ENCODE measurements around the gene MARF1. TPM values are rescaled to one million over a fixed set of nuclear protein-coding genes. Genes with fewer than 3 reads are reported as not detected.

MARF1 gene
- total RNA-seq, 1 donor from 2014 or later, result 70.5 TPM

GRCh38 chr16:15585956-15586355 is 57.0 kb downstream of the MARF1 start:
- no peak overlapping the region for H3K27ac Mint-ChIP-seq (ENCODE audit: unreplicated experiment)
- H3K4me3 Mint-ChIP-seq (ENCODE audit: unreplicated experiment), result no peak overlapping the region
- H3K4me1 Mint-ChIP-seq (ENCODE audit: low read depth, unreplicated experiment), result no peaks in the 10 kb centered on the region
- peaks cover 41% of the 10 kb centered on the region for H3K36me3 Mint-ChIP-seq (ENCODE audit: unreplicated experiment)
- H3K27me3 Mint-ChIP-seq (ENCODE audit: unreplicated experiment), result peaks cover 3% of the 10 kb centered on the region
- no peak for TF ChIP-seq CTCF (IDR thresholded peaks at IDR 0.05; ENCODE audit: partially characterized antibody, unreplicated experiment)
- peaks cover 12% of the 10 kb centered on the region for H3K9me3 Mint-ChIP-seq (ENCODE audit: unreplicated experiment)
- no peak for DNase-seq

- DNase-seq, result no peak
- Mint-ChIP-seq H3K27me3 (ENCODE audit: unreplicated experiment) (peaks cover 3% of the 10 kb centered on the region), H3K27ac (ENCODE audit: unreplicated experiment) (no peak overlapping the region), H3K9me3 (ENCODE audit: unreplicated experiment) (peaks cover 11% of the 10 kb centered on the region), H3K36me3 (ENCODE audit: unreplicated experiment) (peaks cover 41% of the 10 kb centered on the region), H3K4me3 (ENCODE audit: unreplicated experiment) (no peak overlapping the region), H3K4me1 (ENCODE audit: low read depth, unreplicated experiment) (no peaks in the 10 kb centered on the region)
- no peak for TF ChIP-seq CTCF (IDR thresholded peaks at IDR 0.05; ENCODE audit: partially characterized antibody, unreplicated experiment)
Observed at GRCh38 chr16:15583526-15583925, 59.4 kb downstream of the MARF1 start.

GRCh38 chr16:15581127-15581815 is 61.7 kb downstream of the MARF1 start:
- TF ChIP-seq CTCF (IDR thresholded peaks at IDR 0.05; ENCODE audit: partially characterized antibody, unreplicated experiment), result no peak
- DNase-seq, result no peak
- Mint-ChIP-seq H3K36me3 (ENCODE audit: unreplicated experiment) (peaks cover 20% of the 10 kb centered on the region), H3K27me3 (ENCODE audit: unreplicated experiment) (peaks cover 3% of the 10 kb centered on the region), H3K9me3 (ENCODE audit: unreplicated experiment) (peaks cover 7% of the 10 kb centered on the region), H3K27ac (ENCODE audit: unreplicated experiment) (no peak overlapping the region), H3K4me3 (ENCODE audit: unreplicated experiment) (no peak overlapping the region), H3K4me1 (ENCODE audit: low read depth, unreplicated experiment) (peaks cover 6% of the 10 kb centered on the region)

- H3K4me3 Mint-ChIP-seq (ENCODE audit: unreplicated experiment), result no peak overlapping the region
- no peak for DNase-seq
- peaks cover 5% of the 10 kb centered on the region for H3K27me3 Mint-ChIP-seq (ENCODE audit: unreplicated experiment)
- H3K27ac Mint-ChIP-seq (ENCODE audit: unreplicated experiment), result no peak overlapping the region
- H3K36me3 Mint-ChIP-seq (ENCODE audit: unreplicated experiment), result peaks cover 7% of the 10 kb centered on the region
- peaks cover 7% of the 10 kb centered on the region for H3K4me1 Mint-ChIP-seq (ENCODE audit: low read depth, unreplicated experiment)
- TF ChIP-seq CTCF (IDR thresholded peaks at IDR 0.05; ENCODE audit: partially characterized antibody, unreplicated experiment), result no peak
- H3K9me3 Mint-ChIP-seq (ENCODE audit: unreplicated experiment), result peaks cover 5% of the 10 kb centered on the region
Observed at GRCh38 chr16:15578824-15579223, 64.1 kb downstream of the MARF1 start.
